Mucosa of descending colon (tissue), 3 donors: ENCODE results near the gene GALNS. TPM values are rescaled to one million over a fixed set of nuclear protein-coding genes. Genes with fewer than 3 reads are reported as not detected.

ENCODE experiments used
- ATAC-seq: fragments of 200-7000 bp; cut with Tn5 transposase; one replicate; pipeline ENCODE4 v1.9.1; 2020; ENCODE audit warnings: mild to moderate bottlenecking, moderate library complexity
- DNase-seq, 3 donors: peaks; one replicate each; pipeline ENCODE4 v3.0.0-alpha.2; 2020
- H3K36me3 ChIP-seq: fragments of 200-600 bp; one replicate; pipeline ENCODE4 v1.8.0; 2021; ENCODE audit warnings: low read depth, mild to moderate bottlenecking
- H3K4me1 ChIP-seq: fragments of 200-600 bp; one replicate; pipeline ENCODE4 v1.8.0; 2021; ENCODE audit warnings: low read depth, mild to moderate bottlenecking
- H3K4me3 ChIP-seq: fragments of 200-600 bp; one replicate; pipeline ENCODE4 v1.8.0; 2021; ENCODE audit warnings: mild to moderate bottlenecking
- H3K9me3 ChIP-seq: fragments of 200-600 bp; one replicate; pipeline ENCODE4 v1.8.0; 2021; ENCODE audit warnings: mild to moderate bottlenecking
- CTCF ChIP-seq: fragments of 200-600 bp; IDR thresholded peaks from one replicate; pipeline ENCODE4 v1.8.0; 2022; ENCODE audit warnings: antibody characterized with exemption, mild to moderate bottlenecking
- intact Hi-C, 2 donors: fragments of 100-400 bp; cut with DNase I in 1 of 2; cut with micrococcal nuclease in 1 of 2; formaldehyde crosslinking; loops; one replicate each; pipeline versions ENCODE4 v1.11.0 to v1.11.1; 2022; cut with DNase I, micrococcal nuclease
- total RNA-seq, 3 donors: library from RNA; stranded (reverse); fragmentation: NEBNext Ultra II Directional in 2 of 3; extraction: Animal tissue kit (Norgen Biotek cat#: 25700) in 2 of 3; gene quantifications; one replicate each; pipeline versions ENCODE4 v1.2.1 to v1.2.4, GENCODE V29; 2021 to 2023
- donor health status: DM: no; HTN: no; CAD: no; lungs with moderate emphysema.
- donor health status: DM: no; HTN: no; CAD: no.
- donor health status: DM: no; HTN: yes; CAD: no.

GALNS gene
- total RNA-seq, 3 donors from 2014 or later, result 37.4 to 65.3 (median 44.0) TPM

GRCh38 chr16:88787579-88788314, 69.0 kb downstream of the GALNS start:
- ATAC-seq (no peak), DNase-seq (no peak)
- Histone ChIP-seq H3K36me3 (no peaks in the 10 kb centered on the region), H3K4me3 (no peak overlapping the region), H3K4me1 (peaks cover 17% of the 10 kb centered on the region), H3K9me3 (no peaks in the 10 kb centered on the region)
- TF ChIP-seq CTCF, result no peak
- intact Hi-C loops, result no loop called here

- intact Hi-C loops, result no loop called here
- Histone ChIP-seq H3K4me1 (peaks cover 39% of the 10 kb centered on the region), H3K9me3 (no peaks in the 10 kb centered on the region), H3K36me3 (no peaks in the 10 kb centered on the region), H3K4me3 (peak within 1 kb of the TSS; percentile 63)
- peak; percentile 84 for TF ChIP-seq CTCF
- DNase-seq (peak; percentile 81 to 89 (median 88)), ATAC-seq (peak; percentile 76)
These were observed 71.4 kb downstream of the GALNS start, which contains the start of gene PIEZO1 for GRCh38 chr16:88785106-88785924. Gene PIEZO1 (minus strand): TSS chr16:88785220. CDS start chr16:88784964, 256 bp downstream.

- no peaks in the 10 kb centered on the region for H3K9me3 ChIP-seq
- H3K4me3 ChIP-seq, result peak overlapping the region; percentile 63
- H3K36me3 ChIP-seq, result no peaks in the 10 kb centered on the region
- H3K4me1 ChIP-seq, result peaks cover 44% of the 10 kb centered on the region
- intact Hi-C loops, result loop anchor here in 1 of 2 donors (5.0 kb wide), 1 partner anchor 42 kb away; no protein-coding TSS in a partner anchor
- peak; percentile 53 for ATAC-seq
- DNase-seq, result no peak
- TF ChIP-seq CTCF, result no peak
These were observed 72.0 kb downstream of the GALNS start for GRCh38 chr16:88784856-88785105.

GRCh38 chr16:88784074-88784855, 72.5 kb downstream of the GALNS start:
- Histone ChIP-seq H3K4me3 (peak overlapping the region; percentile 63), H3K36me3 (no peaks in the 10 kb centered on the region), H3K4me1 (peaks cover 46% of the 10 kb centered on the region), H3K9me3 (no peaks in the 10 kb centered on the region)
- TF ChIP-seq CTCF, result peak; percentile 40
- intact Hi-C loops, result loop anchor here in 1 of 2 donors (5.0 kb wide), 1 partner anchor 42 kb away; no protein-coding TSS in a partner anchor
- peak; percentile 75 to 83 (median 80) for DNase-seq
- ATAC-seq, result peak; percentile 57

- no peak for TF ChIP-seq CTCF
- Histone ChIP-seq H3K4me3 (peak overlapping the region; percentile 63), H3K9me3 (no peaks in the 10 kb centered on the region), H3K36me3 (no peaks in the 10 kb centered on the region), H3K4me1 (peaks cover 49% of the 10 kb centered on the region)
- intact Hi-C loops, result loop anchor here in 1 of 2 donors (5.0 kb wide), 1 partner anchor 41 kb away; no protein-coding TSS in a partner anchor
- peak in 2 of 3 donors; percentile 49 to 61 for DNase-seq
- peak; percentile 18 for ATAC-seq
These were observed 73.2 kb downstream of the GALNS start for GRCh38 chr16:88783391-88784073.
